Right lobe of liver (tissue), 6 donors: ENCODE data around the gene CALCOCO2. TPM values are rescaled to one million over a fixed set of nuclear protein-coding genes. Genes with fewer than 3 reads are reported as not detected.
A peak's percentile ranks its signal among the peaks of the same experiment; 100 is the strongest.

Experiments
- ATAC-seq, 4 donors: fragments of 200-7000 bp; cut with Tn5 transposase; one replicate each; pipeline ENCODE4 v1.9.1; 2020; ENCODE audit warnings: mild to moderate bottlenecking in 4 of 4, moderate library complexity in 4 of 4
- DNase-seq, 3 donors: peaks; one replicate each; pipeline ENCODE4 v3.0.0-alpha.2; 2020
- H3K27ac ChIP-seq, 3 donors: fragments of 200-600 bp; one replicate each; pipeline ENCODE4 v1.8.0; 2022
- H3K27me3 ChIP-seq, 2 donors: fragments of 200-600 bp; one replicate each; pipeline ENCODE4 v1.8.0; 2022
- H3K36me3 ChIP-seq, 4 donors: fragments of 200-600 bp; sonication (generic) in 1 of 4; one replicate each; pipeline versions ENCODE4 v1.5.1 to v1.8.0; 2017 to 2022; ENCODE audit warnings: control low read depth in 1 of 4
- H3K4me1 ChIP-seq, 4 donors: fragments of 200-600 bp; sonication (generic) in 1 of 4; one replicate each; pipeline versions ENCODE4 v1.5.1 to v1.8.0; 2017 to 2022; ENCODE audit warnings: control low read depth in 1 of 4
- H3K4me3 ChIP-seq, 3 donors: fragments of 200-600 bp; one replicate each; pipeline ENCODE4 v1.8.0; 2022
- H3K9me3 ChIP-seq, 4 donors: fragments of 200-600 bp; sonication (generic) in 1 of 4; one replicate each; pipeline versions ENCODE4 v1.5.1 to v1.8.0; 2017 to 2022; ENCODE audit warnings: control low read depth in 1 of 4
- POLR2A ChIP-seq: fragments of 450-650 bp; IDR thresholded peaks from one replicate; pipeline ENCODE4 v1.6.1; 2017; ENCODE audit warnings: antibody characterized with exemption, mild to moderate bottlenecking
- WGBS: methylation state at CpG from one replicate; pipeline ENCODE4 v1.1.6; 2018; ENCODE audit warnings: low coverage, low lambda C conversion rate; ENCODE audit not compliant: insufficient coverage; ENCODE audit errors: missing lambda C conversion rate; 5-methylcytosine and 5-hydroxymethylcytosine counted together
- intact Hi-C, 2 donors: fragments of 100-400 bp; cut with DNase I; formaldehyde crosslinking; loops; one replicate each; pipeline versions ENCODE4 v1.11.2 to v1.14.1; 2022
- total RNA-seq, 6 experiments: library from RNA; depleted of rRNA in 2 of 6; stranded (reverse); fragments of >200 nt in 2 of 6; fragmentation: NEBNext Ultra II Directional in 3 of 6; extraction: Animal tissue kit (Norgen Biotek cat#: 25700) in 3 of 6; gene quantifications; one replicate each; pipeline versions ENCODE4 v1.1.0 to v1.2.4, GENCODE V29; 2016 to 2023
- TF ChIP-seq, protein P1 (sequence below), 4 donors: fragments of 200-600 bp in 3 of 4; fragments of 450-650 bp in 1 of 4; IDR thresholded peaks; one replicate each; pipeline versions ENCODE4 v1.5.1 to v1.8.0; 2016 to 2022; ENCODE audit warnings: antibody characterized with exemption in 4 of 4, mild to moderate bottlenecking in 2 of 4
- donor health status: DM: no; HTN: yes; CAD: no.
- donor health status: DM: no; HTN: no; CAD: no.
- donor health status: DM: no; HTN: no; CAD: no.
- donor health status: DM: no; HTN: yes; CAD: no.
- donor health status: DM: no; HTN: yes; CAD: no.

Gene CALCOCO2
- total RNA-seq, 6 experiments from 2014 or later, result 58.0 to 93.3 (median 72.1) TPM

DNA sequence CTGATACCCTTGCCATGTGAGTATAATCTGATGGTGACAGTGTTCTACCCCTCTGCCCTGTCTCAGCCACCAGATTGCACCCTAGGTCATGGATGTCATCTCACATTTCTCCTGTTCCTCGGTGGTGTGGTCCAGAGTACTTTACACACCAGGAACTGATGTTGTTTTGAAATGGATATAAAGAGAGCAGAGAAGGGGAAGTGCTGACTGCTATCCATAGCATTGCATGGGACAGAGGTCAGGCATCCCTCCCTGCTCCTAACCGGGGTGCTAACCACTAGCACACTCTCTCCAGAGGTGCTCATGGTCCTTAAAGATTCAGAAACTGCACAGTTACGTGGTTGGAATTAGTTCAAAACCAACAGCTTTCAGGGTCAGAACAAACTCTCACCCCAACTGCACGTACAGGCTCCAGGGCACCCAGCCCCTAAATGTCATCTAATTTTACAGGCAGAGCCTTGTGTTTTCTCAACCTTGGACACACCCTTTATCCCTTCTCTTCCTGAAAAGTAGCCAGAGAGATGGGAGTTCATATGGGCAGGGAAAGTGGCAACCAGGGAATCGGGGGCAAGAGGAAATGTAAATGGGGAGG lies 30.1 kb upstream of the CALCOCO2 start:
- Histone ChIP-seq H3K27me3 (no peaks in the 10 kb centered on the region), H3K4me3 (no peak overlapping the region), H3K27ac (no peak overlapping the region), H3K4me1 (peaks cover 0 to 50% (median 25%) of the 10 kb centered on the region in 4 donors), H3K9me3 (no peaks in the 10 kb centered on the region), H3K36me3 (no peaks in the 10 kb centered on the region)
- ATAC-seq (no peak), DNase-seq (no peak)
- TF ChIP-seq, protein P1, sequence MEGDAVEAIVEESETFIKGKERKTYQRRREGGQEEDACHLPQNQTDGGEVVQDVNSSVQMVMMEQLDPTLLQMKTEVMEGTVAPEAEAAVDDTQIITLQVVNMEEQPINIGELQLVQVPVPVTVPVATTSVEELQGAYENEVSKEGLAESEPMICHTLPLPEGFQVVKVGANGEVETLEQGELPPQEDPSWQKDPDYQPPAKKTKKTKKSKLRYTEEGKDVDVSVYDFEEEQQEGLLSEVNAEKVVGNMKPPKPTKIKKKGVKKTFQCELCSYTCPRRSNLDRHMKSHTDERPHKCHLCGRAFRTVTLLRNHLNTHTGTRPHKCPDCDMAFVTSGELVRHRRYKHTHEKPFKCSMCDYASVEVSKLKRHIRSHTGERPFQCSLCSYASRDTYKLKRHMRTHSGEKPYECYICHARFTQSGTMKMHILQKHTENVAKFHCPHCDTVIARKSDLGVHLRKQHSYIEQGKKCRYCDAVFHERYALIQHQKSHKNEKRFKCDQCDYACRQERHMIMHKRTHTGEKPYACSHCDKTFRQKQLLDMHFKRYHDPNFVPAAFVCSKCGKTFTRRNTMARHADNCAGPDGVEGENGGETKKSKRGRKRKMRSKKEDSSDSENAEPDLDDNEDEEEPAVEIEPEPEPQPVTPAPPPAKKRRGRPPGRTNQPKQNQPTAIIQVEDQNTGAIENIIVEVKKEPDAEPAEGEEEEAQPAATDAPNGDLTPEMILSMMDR (IDR thresholded peaks at IDR 0.05), result no peak
- TF ChIP-seq POLR2A, result no peak
- intact Hi-C loops, result no loop called here
- 41% methylated on average over 4 of the region's 5 CpGs for WGBS

DNA sequence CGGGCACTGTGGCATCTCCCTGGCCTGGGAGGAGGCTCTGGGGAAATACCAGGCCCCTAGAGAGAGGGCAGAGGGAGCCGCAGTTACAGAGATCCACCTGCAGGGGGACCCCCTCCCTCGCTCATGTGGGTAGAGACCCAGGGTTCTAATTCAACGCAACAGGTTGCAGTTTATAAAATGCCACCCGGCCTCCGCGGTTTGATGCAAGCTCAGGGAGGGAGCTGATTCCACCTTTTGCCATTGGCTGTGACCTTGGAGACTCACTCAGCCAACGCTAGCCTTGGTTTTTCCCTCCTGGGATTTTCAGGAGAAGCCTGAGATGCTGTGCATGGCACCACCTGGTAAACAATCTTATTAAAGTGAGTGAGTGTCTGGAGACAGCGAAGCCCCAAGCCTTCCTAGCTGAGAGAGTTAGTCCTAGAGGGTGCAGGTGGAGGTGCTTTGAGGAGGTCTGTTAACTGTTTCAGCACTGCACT lies 25.9 kb upstream of the CALCOCO2 start:
- H3K4me1 ChIP-seq, result peaks cover 0 to 25% (median 12%) of the 10 kb centered on the region in 4 donors
- H3K36me3 ChIP-seq, result no peaks in the 10 kb centered on the region
- intact Hi-C loops, result loop anchor here in 1 of 2 donors (5.0 kb wide), 1 partner anchor 72 kb away; no protein-coding TSS in a partner anchor
- WGBS, result 7% methylated on average over 5 of the region's 9 CpGs
- no peak overlapping the region for H3K27ac ChIP-seq
- DNase-seq (peak; percentile 58 to 69 (median 66)), ATAC-seq (peak; percentile 89 to 90 (median 90))
- TF ChIP-seq, protein P1 (IDR thresholded peaks at IDR 0.05), result peak; percentile 83 to 95 (median 91)
- no peak for TF ChIP-seq POLR2A
- H3K9me3 ChIP-seq, result no peaks in the 10 kb centered on the region
- no peak overlapping the region for H3K4me3 ChIP-seq
- H3K27me3 ChIP-seq, result no peaks in the 10 kb centered on the region

DNA sequence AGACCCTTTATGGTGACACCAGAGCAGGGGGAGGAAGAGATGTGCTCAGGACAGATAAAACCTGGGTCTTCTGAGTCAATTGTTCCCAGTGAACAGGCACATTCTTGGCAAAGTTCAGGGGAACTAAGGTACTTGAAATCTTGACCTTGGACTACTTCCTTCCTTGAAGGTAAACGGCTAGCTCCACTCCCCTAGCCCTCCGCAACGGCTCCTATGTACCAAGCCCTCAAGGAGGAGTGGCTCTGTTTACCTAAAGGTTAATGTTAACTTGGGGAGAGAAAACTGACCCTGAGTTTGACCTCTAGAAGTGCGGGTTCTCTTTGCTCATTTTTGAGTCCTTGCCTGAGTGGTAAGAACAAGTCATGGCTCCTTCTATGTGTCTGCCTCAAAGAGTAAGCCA lies 21.7 kb upstream of the CALCOCO2 start:
- Histone ChIP-seq H3K9me3 (no peaks in the 10 kb centered on the region), H3K4me1 (peaks cover 0 to 3% (median 0%) of the 10 kb centered on the region in 4 donors), H3K27ac (no peak overlapping the region), H3K4me3 (no peak overlapping the region), H3K36me3 (no peaks in the 10 kb centered on the region), H3K27me3 (no peaks in the 10 kb centered on the region)
- no peak for DNase-seq
- WGBS, result 13% methylated on average over 3 of the region's 4 CpGs
- no peak for TF ChIP-seq POLR2A
- TF ChIP-seq, protein P1 (IDR thresholded peaks at IDR 0.05), result no peak
- peak in 1 of 4 donors; percentile 38 for ATAC-seq
- intact Hi-C loops, result loop anchor here in 1 of 2 donors (5.0 kb wide), 1 partner anchor 68 kb away; no protein-coding TSS in a partner anchor

DNA sequence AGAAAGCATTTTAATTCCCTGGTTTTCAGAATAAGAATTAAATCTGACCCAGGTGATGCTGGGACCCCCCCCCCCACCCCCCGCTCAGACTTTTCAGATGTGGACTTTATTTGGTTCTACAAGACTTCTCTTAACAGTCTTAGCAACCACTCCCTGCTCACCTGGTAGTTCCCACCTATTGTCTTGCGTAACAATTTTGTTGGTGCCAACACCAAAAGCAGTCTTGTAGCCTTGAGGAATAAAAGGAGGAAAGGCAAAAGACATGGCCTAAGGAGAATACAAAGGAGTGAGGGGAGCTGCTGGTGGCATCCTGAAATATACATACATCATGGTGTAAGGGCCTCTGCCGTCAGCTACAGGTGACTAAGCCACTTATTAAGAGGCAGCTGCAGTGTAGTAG lies 18.8 kb upstream of the CALCOCO2 start:
- Histone ChIP-seq H3K27ac (no peak overlapping the region), H3K36me3 (no peaks in the 10 kb centered on the region), H3K27me3 (no peaks in the 10 kb centered on the region), H3K9me3 (no peaks in the 10 kb centered on the region), H3K4me1 (peaks cover 0 to 3% (median 0%) of the 10 kb centered on the region in 4 donors), H3K4me3 (no peak overlapping the region)
- TF ChIP-seq POLR2A, result no peak
- TF ChIP-seq, protein P1 (IDR thresholded peaks at IDR 0.05), result no peak
- 73% methylated on average over 3 of the region's 3 CpGs for WGBS
- ATAC-seq (no peak), DNase-seq (no peak)
- intact Hi-C loops, result no loop called here
